Fibroblast of mammary gland (primary cell): Measurements from ENCODE around the gene CES3.

ENCODE experiments used
- DNase-seq: peaks from one replicate; pipeline ENCODE4 v3.0.0-alpha.2; 2010; ENCODE audit warnings: low read depth
- H3K4me3 ChIP-seq: 2 replicates; pipeline ENCODE4 v1.5.1; 2011; ENCODE audit warnings: low read depth, mild to moderate bottlenecking, low read length, moderate library complexity; ENCODE audit not compliant: control insufficient read depth
- CTCF ChIP-seq: conservative IDR thresholded peaks from 2 replicates; pipeline ENCODE4 v1.5.1; 2011; ENCODE audit warnings: low read depth, low read length, inconsistent platforms; ENCODE audit not compliant: control insufficient read depth, insufficient read depth

CES3 gene

GRCh38 chr16:66926171-66926947 is 34.7 kb upstream of the CES3 start:
- DNase-seq: no peak
- TF ChIP-seq CTCF: no peak
- no peak overlapping the region for H3K4me3 ChIP-seq

- H3K4me3 ChIP-seq: no peak overlapping the region
- TF ChIP-seq CTCF: no peak
- peak; percentile 66 for DNase-seq
These were observed 34.1 kb upstream of the CES3 start for GRCh38 chr16:66926961-66927436.

- DNase-seq: peak; percentile 43
- no peak for TF ChIP-seq CTCF
- no peak overlapping the region for H3K4me3 ChIP-seq
These were observed 33.0 kb upstream of the CES3 start for GRCh38 chr16:66927918-66928649.

- H3K4me3 ChIP-seq: no peak overlapping the region
- peak; percentile 39 for TF ChIP-seq CTCF
- peak; percentile 33 for DNase-seq
These were observed 32.2 kb upstream of the CES3 start for GRCh38 chr16:66928702-66929388.

GRCh38 chr16:66930189-66930588 is 30.9 kb upstream of the CES3 start:
- DNase-seq: peak; percentile 82
- H3K4me3 ChIP-seq: no peak overlapping the region
- no peak for TF ChIP-seq CTCF

GRCh38 chr16:66931665-66932064 is 29.4 kb upstream of the CES3 start:
- no peak for TF ChIP-seq CTCF
- no peak overlapping the region for H3K4me3 ChIP-seq
- no peak for DNase-seq
